ENCODE results near the gene ZYX.
A peak's percentile ranks its signal among the peaks of the same experiment; 100 is the strongest.

Gene ZYX

DNA sequence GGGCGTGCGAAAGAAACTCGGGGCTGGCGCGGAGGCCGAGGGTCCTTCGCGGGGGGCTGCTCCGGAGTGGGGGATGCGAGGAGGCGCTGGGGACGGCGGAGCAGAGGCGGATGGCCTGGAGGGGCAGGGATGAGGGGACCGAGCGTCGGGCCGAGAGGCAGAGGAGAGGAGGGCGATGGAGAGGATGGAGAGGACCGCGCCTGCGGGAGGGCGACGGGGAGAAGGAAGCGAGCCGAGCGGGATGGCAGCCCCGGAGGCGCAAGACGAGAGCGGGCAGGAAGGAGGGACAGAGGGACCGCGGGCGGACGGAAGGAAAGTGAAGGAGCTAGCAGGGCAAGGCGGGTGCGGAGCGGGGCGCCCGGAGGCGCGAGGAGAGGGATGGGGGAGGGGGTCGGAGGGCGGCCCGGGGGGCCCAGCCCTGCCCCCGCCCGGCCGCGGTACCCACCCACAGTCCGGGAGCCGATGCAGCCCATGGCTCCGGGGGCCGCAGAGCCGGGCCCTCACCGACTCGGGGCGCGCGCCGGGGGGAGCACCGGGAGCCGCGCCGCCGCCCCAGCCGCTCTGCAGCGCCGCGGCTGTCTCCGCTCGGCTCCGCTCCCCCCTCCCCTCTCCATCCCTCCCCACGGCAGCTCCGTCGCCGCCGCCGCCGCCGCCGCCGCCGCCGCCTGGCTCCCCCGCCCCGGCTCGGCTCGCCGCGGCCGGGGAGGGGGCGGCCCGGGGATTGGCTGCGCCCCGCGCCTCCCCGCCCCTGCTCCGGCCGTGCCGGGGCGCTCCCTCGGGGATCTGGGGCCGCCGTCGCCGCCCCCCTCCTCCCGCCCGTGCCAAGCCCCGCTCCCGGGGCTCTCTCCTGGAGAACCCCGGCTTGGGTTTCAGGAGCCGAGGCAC lies 18.8 kb upstream of the ZYX start, which contains the start of gene FAM131B:
FAM131B (minus strand) TSS at position 583 of the 885 bp plus-strand sequence; CDS start at position 473, 110 bp downstream.
- DNase-seq = no peak

DNA sequence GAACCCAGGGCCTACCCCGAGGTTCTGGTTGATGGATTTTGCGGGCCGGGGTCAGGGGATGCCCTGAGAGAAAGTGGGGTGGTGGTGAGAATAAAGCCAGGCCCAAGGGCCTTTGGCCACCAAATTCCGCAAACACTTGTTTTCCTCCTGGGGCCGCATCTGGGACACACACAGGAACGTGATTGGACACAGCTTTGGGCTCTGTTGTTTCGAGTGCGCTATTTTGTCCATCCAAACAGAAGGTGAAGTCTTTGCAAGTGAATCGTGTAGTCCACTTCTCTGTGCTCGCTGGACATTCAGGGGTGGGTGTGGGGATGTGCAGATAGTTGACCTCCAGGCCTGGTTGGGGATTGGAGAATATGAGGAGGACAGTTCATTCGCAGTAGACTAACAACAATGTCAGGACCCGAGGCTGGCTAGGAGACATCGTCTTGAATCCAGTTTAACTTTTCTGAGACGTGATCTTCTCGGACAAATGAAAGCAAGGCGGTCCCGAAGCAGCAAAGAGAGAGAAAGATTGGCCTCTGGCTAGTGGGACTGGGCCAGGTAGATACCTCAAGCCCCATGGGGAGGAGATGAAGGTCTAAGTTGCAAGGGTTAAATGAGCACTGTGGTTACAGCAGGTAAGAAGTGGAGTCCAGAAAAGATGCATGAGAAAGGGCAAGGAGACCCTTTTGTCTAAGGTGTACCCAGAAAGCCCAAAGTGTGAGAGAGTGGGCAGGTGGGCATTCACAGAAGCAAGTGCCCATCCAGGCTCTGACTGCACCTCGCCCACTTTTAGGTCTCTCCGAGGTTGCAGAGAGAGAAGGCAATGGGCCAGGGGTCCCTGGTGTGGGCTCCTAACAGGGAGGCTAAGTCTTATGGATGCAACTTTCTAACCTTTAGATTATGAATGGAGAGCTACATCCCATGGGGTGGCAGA lies 17.9 kb upstream of the ZYX start:
- no peak for DNase-seq

DNA sequence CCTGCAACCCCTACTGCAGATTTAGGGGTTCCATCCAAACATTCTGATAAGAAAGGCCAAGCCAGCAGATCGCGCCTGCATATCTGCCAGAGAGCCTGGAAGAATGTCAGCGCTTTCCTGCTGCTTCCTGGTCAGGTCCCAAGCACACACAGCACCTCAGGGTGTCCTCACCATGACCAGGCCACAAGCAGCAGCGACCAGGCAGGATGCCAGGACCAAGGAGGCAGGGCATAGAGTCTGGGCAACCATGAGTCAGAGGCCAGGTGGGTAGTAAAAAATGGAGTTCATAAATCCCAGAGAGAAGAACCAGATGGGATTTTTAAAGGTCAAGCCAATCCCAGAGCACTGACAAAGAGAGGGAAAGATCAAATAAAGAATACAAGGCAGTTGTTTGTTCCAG lies 13.2 kb upstream of the ZYX start:
- DNase-seq = no peak

DNA sequence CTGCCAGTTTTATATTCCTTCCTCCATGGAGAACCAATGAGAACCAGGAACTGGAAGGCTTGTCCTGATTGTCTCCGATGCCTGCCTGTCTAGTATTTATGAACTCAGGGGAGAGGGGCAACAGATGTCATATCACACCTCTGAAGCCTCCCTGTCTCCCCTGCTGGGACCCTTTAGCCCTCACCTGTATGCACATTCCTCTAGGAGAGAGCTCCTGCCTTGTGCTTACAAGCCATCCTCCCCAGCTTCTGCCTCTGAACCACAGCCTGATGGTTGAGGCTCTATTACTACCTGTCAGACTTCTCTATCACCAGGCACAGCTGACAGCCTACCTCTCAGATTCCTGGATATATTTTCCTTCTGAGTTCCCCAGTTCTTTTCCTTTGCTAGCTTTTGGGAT lies 12.8 kb upstream of the ZYX start:
- DNase-seq = no peak

DNA sequence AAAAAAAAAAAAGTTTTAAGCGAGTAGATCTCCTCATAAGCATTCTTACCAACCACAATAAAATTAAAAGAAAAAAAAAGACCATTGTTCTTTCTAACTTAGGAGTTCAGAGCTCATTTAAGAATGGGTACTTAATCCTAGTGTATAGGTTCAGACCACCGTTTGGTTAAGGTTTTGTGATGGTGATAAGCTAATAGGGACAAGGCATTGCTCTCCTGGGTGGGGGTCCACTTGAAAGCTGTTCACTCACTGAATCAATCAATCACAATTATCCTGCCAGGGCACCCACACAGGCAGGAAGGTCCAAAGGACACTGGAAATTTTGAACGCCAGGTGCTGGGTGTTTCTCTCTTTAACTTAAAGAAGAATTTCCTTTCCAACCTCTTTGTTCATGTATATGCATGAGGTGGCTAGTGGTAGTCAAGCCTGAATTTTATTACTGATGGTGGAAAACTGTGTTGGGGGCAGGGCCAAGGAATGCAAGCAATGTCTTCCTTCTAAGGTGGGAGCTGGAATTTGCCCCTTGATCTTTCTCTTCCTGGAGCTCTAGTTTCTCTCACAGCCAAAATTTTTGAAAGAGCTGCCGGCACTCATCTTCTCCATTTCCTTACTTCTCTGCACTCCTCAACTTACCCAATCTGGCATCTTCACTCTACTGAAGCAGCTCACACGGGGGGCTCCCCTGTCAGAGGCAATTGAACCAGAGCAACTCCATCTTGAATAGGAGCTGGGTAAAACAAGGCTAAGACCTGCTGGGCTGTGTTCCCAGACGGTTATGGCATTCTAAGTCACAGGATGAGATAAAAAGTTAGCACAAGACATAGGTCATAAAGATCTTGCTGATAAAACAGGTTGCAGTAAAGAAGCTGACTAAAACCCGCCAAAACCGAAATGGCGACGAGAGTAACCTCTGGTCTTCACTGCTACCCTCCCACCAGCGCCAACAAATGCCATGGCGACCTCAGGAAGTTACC lies 11.2 kb upstream of the ZYX start:
- no peak for DNase-seq

DNA sequence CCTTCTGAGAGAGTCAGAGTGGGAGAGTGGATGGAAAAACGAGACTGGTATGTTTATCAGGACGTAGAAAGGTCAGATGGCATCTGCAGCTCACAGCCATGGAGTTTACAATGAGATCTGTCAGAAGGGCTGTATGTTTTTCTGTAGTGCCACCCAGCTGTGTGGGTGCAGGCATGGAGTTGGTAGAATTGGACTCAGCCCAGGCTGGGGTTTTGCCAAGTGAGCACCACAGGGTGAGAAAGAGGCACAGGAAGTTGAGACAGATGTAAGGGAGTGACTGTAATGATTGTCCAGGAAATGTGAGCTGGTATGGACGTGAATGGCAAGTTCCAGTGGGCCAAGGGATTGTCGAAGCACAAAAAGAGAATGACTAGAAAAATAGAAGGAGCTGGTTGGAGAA lies 9.1 kb upstream of the ZYX start:
- DNase-seq = no peak

DNA sequence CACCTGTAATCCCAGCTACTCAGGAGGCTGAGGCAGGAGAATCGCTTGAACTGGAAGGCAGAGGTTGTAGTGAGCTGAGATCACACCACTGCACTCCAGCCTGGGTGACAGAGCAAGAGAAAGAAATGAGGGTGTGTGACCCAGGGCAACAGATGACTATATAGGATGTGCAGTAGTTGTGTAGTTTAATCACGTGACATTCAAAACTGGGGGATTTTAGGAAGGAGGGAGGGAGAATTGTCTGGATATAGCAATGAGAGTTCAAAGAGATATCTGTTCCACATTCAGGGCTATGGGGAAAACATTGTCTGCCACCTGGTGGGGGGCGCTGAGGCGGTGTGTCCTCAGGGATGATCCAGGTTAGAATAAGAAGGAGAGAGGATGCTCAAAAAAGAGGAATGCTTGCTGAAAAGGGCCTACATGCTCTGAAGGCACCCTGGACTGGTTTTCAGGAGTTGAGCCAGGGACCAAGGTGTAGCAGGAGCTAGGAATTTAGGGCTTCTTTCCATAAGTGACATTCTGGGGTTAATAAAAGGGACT lies 7.8 kb upstream of the ZYX start:
- DNase-seq = no peak

DNA sequence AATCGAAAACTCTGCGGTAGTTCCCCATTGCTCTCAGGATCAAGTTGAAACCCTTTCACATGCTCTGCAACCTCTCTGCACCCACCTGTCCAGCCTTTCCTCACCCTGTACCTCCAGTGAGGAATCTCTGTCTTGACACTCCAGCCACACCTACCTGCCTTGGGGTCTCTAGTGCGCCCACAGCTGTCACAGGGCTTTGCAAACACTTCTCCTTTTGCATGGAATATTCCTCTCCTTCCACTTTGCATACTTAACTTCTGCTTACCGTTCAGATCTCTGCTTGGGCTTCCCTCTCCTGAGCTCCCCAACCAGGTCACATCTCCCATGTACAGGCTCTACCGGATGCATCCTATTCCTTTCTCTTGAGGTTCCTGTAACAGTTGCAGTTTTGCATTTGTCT lies 6.6 kb upstream of the ZYX start:
- no peak for DNase-seq

DNA sequence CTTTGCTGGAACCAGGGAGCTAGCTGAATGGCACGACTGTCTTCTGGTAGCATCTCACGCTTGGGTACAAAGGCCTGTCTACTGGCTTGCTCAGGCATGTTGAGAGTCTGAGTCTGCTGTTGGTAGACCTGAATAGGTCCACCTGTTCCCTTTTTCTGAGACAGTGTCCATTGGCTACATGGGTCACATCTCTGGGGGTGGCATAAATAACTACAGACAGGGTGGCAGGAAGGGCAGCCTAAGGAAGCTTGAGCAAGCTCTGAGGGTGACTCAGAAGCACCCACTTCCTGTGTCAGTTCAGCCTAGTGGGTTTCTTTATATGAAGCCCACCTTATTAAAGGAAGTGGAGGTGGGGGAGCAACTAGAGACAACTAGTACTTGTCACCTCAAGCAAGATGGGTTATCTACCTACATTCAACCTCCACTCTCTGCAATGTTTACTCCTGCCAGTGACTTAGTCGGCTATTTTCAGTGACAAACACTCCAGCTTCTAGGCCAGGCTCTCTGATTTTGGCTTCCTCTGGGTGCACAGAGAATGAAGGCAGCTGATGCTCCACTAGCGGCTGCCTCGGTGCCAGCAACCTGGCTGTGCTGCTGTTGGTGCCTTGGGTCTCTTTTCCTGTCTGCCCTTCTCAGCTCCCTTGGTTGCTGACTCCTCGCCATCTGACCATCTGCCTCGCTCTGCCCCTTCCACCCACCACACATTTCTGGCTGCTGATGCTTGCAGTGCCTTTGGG lies 5.7 kb upstream of the ZYX start:
- no peak for DNase-seq

DNA sequence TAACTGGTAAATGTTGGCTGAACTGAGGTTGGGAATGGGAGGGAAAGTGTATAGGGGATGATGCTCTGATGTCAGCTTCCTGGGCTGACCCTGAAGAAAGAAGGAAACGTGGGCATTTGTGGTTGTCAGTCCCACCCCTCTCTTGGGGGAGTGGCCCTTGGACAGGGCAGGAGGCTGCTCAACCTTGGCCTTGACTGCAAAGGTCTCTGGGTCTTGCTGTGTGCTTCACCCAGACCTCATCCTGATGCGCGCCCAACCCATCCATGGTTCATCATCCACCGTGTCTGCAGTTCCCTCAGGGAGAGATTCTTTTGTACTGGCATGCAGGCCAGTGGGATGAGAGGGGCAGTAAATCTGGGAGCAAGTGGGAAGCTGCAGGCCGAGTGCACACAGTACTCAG lies 4.7 kb upstream of the ZYX start:
- no peak for DNase-seq

DNA sequence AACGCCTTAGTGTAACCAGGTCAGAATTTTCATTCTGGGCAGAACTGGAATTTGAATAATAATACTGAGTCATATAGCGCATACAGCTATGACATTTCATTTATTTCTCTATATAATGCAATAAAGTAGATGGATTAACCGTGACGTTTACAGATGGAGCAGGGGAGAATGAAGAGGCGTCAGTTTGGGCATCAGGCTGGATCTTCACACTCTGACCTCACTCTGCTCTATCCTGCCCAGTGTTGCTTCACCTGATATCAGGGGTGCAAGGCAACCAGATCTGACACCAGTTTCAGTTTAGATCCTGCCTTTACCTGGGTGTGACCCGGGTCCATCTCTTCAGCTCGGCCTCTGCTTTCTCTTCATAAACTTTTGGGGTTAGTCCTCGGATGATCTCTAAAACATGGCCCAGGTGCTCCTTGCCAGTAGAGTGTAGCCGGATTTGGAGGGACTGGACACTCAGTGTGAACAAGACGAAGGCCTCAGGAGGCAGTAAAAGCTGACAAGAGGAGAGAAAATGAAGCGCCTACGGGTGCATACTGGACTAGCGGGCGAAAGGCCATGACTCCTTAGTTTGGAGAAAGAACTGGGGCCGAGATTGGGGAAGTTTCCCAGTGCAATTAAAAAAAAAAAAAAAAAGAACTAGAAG lies 1.4 kb upstream of the ZYX start:
- no peak for DNase-seq

DNA sequence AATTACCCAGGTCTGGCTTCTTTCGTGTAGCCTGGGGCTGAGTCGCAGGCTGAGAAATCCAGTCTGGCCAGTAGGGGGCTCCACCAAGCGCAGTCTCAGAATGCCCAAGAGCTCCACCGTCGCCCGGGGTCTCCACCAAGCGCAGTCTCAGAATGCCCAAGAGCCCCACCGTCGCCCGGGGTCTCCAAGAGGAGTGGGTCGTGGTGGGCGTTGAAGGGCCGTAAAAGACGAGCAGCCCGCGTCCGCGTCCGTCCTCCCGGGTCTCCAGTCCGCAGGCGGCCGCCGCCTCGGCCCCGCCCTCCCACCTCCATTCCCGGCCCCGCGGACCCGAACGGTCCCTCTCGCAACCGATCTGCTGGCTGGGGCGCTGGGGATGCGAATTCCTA lies 892 bp upstream of the ZYX start:
- DNase-seq = peak; percentile 65

DNA sequence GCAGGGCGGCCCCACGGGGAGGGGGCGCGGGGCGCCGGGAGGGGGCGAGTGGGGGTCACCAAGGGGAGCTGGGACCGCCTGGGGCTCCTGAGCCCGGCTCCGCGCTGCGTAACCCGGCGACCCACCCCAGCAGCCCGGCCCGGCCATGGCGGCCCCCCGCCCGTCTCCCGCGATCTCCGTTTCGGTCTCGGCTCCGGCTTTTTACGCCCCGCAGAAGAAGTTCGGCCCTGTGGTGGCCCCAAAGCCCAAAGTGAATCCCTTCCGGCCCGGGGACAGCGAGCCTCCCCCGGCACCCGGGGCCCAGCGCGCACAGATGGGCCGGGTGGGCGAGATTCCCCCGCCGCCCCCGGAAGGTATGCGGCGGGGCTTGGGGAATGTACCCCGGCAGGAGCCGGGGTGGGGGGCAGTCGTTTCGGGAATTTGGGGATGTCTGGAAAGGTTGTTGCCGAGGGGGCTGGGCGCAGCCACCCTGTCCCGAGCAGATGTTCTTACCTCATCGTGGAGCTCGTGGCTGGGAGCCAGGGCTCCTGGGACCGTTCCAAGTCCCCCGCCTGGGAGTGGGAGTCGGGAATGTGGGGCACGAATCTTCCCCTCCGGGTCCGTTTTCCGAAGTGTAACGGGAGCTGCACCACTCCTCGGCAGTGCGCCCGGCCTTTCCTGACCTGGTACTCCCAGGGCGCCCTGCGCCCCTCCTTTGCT lies 431 bp downstream of the ZYX start:
- DNase-seq = no peak

DNA sequence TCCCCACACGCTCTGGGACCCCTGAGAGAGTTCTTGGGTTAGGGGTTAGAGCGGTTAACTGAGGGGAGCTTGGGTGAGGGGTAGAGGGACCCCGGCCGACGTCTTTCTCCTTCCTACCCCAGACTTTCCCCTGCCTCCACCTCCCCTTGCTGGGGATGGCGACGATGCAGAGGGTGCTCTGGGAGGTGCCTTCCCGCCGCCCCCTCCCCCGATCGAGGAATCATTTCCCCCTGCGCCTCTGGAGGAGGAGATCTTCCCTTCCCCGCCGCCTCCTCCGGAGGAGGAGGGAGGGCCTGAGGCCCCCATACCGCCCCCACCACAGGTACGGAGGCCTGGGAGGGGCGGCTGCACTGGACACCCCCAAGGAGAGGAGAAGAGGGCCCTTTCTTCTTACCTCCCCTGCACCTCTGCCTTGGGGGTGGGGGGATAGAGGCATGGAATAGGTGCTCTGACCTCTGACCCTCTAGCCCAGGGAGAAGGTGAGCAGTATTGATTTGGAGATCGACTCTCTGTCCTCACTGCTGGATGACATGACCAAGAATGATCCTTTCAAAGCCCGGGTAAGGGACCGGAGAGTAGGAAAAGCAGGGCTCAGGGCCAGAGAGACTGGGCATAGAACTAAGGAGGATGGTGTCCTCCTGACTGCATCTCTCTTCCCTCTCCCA lies 1.1 kb downstream of the ZYX start:
- no peak for DNase-seq

DNA sequence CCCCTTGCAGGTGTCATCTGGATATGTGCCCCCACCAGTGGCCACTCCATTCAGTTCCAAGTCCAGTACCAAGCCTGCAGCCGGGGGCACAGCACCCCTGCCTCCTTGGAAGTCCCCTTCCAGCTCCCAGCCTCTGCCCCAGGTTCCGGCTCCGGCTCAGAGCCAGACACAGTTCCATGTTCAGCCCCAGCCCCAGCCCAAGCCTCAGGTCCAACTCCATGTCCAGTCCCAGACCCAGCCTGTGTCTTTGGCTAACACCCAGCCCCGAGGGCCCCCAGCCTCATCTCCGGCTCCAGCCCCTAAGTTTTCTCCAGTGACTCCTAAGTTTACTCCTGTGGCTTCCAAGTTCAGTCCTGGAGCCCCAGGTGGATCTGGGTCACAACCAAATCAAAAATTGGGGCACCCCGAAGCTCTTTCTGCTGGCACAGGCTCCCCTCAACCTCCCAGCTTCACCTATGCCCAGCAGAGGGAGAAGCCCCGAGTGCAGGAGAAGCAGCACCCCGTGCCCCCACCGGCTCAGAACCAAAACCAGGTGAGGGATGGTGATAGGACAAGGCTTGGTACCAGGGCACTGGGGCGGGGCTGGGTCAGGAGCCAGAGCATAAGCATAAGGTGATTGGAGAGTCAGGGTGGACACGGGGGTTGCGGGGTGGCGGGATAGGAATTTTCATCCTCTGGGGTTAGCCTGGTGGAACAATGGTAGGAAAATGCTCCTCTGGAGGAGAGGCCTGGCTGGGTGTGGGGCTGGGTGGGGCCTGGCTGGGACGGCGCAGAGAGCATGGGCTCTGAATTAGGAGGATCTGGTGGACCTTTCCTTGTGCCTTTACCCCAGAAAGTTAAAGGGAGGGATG lies 1.9 kb downstream of the ZYX start:
- no peak for DNase-seq

DNA sequence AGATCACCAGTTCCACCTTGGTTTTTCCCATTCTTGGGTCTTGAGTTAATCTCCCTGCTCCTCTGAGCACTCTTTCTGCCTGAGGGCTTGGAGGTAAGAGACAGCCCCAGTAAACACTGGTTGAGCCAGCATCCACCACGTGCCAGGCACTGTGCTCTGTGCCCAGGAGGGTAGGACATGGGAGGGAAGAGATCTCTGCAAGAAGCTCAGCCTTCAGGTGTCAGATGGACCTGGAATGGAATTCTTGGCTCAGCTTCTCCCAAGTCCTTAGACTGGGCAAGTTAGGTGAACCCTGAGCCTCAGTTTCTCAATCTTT lies 2.5 kb downstream of the ZYX start:
- DNase-seq = no peak

DNA sequence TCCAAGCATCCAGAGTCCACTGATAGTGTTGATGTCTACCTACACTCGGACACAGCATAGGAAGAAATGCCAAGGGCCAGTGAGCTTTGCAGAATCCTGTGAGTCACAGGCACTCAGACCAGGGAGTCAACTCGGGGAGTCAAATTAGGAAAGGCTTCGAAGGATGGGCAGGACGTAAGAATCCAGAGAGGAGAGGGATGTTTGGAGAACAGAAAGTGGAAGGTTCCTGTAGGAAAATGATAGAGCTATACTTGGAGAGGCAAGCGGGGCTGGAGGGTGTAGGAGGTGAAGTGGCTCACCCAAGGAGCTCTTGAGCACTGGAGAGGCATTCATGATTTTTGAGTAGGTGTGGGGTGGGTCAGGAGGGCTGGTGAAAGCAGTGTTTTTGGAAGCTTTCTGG lies 3.0 kb downstream of the ZYX start:
- DNase-seq = no peak

DNA sequence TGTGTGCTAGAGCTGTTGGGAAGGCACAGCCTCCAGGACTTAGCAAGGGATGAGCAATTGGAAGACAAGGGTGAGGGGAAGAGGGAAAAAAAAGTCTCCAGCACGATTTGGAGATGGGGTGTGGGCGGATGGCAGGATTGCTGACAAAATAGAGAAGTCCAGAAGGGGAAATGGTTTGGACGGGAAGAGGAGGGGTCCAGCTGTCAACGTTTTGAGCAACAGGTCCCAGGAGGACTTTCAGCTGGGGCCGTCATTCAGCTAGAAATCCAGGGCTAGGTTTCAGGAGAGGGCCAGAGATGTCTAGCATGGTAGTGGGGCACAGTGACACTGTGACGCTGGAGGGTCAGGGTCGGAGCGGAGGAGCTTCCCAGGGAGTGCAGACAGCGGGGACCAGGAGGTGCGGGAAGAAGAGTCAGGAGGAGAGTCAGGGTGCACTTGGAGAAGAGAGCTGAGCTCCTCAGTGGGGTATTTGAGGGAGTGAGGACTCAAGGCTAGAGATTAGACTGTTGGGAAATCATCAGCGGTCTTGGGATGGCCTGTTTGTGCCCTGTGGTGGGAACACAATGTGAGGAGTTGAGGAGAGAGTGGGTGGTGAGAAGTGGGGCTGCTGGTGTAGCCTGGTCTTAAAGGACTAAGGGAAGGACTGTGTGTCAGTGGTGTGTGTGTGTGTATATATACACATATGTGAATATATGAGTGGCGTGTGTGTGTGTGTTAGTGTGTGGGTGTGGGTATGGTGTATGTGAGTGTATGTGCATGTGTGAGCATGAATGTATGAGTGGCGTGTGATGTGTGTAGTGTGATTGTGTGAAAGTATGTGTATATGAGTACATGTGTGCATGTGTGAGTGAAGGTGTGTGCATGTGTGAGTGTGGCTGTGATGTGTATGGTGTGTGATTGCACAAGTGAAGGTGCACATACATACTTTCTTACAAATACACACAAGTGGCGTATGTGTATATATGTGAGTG lies 3.8 kb downstream of the ZYX start:
- no peak for DNase-seq
